Measurements from ENCODE around the gene PCDHGB3.
A peak's percentile ranks its signal among the peaks of the same experiment; 100 is the strongest.
"Not testable (repeated sequence)": the region's sequence is repeated elsewhere in the genome, so short reads cannot be mapped to it uniquely, and the experiment has no call there.

- not testable (repeated sequence) for TF ChIP-seq CREBBP (IDR thresholded peaks at IDR 0.05; ENCODE audit: low read depth, low read length); NFYB (IDR thresholded peaks at IDR 0.05; ENCODE audit: extremely low read depth, insufficient read length); ZC3H11A (IDR thresholded peaks at IDR 0.05; ENCODE audit: low read depth, low read length); SPI1 (IDR thresholded peaks at IDR 0.05; ENCODE audit: borderline replicate concordance, low read depth, low read length); ZNF384 (IDR thresholded peaks at IDR 0.05; ENCODE audit: low read depth, low read length); ELK1 (CRISPR knock-in tag; IDR thresholded peaks at IDR 0.05); REST (IDR thresholded peaks at IDR 0.05; ENCODE audit: borderline replicate concordance); REST (CRISPR knock-in tag; IDR thresholded peaks at IDR 0.05; ENCODE audit: low read depth); KLF13 (tag; IDR thresholded peaks at IDR 0.05; ENCODE audit: borderline replicate concordance, low read depth); RNF2 (IDR thresholded peaks at IDR 0.05); L3MBTL2 (IDR thresholded peaks at IDR 0.05); HNRNPLL (IDR thresholded peaks at IDR 0.05; ENCODE audit: low read depth, low read length, poor library complexity, severe bottlenecking)
- peak; percentile 54 to 71 (median 58) for TF ChIP-seq CTCF (IDR thresholded peaks at IDR 0.05 in 2 of 3, conservative IDR thresholded peaks at IDR 0.05 in 1 of 3; ENCODE audit: insufficient read depth in 2 of 3, low read depth in 1 of 3, low read length in 3 of 3)
- TF ChIP-seq, protein P1, sequence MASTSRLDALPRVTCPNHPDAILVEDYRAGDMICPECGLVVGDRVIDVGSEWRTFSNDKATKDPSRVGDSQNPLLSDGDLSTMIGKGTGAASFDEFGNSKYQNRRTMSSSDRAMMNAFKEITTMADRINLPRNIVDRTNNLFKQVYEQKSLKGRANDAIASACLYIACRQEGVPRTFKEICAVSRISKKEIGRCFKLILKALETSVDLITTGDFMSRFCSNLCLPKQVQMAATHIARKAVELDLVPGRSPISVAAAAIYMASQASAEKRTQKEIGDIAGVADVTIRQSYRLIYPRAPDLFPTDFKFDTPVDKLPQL (IDR thresholded peaks at IDR 0.05; ENCODE audit: extremely low read depth, insufficient read length), result not testable (repeated sequence)
- peak; percentile 40 to 49; a peak in 2 of 4 replicates for TF ChIP-seq NRF1 (conservative IDR thresholded peaks at IDR 0.05 in 1 of 2, IDR thresholded peaks at IDR 0.05 in 1 of 2)
Measured at GRCh38 chr5:141407790-141408505, 37.9 kb downstream of the PCDHGB3 start, which contains the start of gene PCDHGB6.

Measured in K562 (cell line).